ENCODE data around the gene R3HCC1L.

- TF ChIP-seq ZFP36 (IDR thresholded peaks at IDR 0.05; ENCODE audit: low read depth, low read length, partially characterized antibody) (no peak), EGR1 (conservative IDR thresholded peaks at IDR 0.05) (no peak)
Observed at GRCh38 chr10:98293550-98294269, 159.3 kb downstream of the R3HCC1L start.
